ENCODE measurements around the gene SLC43A3.
A peak's percentile ranks its signal among the peaks of the same experiment; 100 is the strongest.

Gene SLC43A3

GRCh38 chr11:57426929-57427726 is at the start of gene SLC43A3:
TSS of gene SLC43A3 (minus strand) at chr11:57427121. CDS start at chr11:57426172, 949 bp downstream.
- peak; percentile 56 for DNase-seq (ENCODE audit: low spot score)

DNA sequence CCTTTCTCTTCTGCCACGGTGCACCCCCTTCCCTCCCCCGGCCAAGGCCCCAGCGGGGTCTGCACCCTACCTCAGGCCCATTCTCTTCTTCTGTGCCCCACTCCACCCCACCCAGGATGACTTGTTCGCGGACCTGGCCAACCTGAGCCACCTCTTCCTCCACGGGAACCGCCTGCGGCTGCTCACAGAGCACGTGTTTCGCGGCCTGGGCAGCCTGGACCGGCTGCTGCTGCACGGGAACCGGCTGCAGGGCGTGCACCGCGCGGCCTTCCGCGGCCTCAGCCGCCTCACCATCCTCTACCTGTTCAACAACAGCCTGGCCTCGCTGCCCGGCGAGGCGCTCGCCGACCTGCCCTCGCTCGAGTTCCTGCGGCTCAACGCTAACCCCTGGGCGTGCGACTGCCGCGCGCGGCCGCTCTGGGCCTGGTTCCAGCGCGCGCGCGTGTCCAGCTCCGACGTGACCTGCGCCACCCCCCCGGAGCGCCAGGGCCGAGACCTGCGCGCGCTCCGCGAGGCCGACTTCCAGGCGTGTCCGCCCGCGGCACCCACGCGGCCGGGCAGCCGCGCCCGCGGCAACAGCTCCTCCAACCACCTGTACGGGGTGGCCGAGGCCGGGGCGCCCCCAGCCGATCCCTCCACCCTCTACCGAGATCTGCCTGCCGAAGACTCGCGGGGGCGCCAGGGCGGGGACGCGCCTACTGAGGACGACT is 49.3 kb upstream of the SLC43A3 start:
- no peak for DNase-seq (ENCODE audit: low spot score)

DNA sequence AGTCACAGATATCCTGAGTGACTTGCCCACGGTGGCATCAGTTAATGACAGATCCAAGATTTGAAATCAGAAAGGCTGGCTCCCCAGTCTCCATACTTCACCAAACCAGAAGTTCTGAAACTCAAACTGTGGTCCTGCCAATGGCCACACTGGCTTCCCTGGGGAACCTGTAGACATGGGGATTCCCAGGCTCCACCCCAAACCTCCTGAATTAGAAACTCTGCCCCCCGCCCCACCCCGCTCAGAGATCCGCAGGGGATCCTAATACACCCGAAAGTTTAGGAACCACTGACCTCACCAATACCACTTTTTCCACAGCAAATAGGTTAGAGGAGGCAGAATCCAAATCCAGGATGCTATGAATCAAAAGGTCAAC is 48.7 kb upstream of the SLC43A3 start:
- no peak for DNase-seq (ENCODE audit: low spot score)

DNA sequence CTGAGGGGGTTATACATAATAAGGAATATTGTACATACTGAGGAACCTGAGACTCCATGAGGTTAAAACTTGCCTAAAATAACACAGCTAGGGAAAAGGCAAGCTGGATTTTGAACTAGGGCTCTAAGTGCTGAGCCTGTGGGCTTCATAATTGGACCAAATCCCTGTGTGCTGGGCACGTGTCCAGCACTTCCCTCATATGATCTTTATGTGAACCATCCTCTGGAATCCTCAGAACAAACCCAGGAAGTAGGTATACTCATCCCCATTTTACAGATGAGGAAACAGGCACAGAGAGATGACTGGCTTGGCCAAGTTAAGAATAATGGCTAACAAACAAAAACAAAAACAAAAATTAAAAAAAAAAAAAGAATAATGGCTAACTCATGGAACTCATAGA is 48.3 kb upstream of the SLC43A3 start:
- no peak for DNase-seq (ENCODE audit: low spot score)

GRCh38 chr11:57474803-57475115 is 47.8 kb upstream of the SLC43A3 start:
- no peak for DNase-seq (ENCODE audit: low spot score)

- DNase-seq (ENCODE audit: low spot score) = no peak
Measured at GRCh38 chr11:57474017-57474802, 47.3 kb upstream of the SLC43A3 start.

DNA sequence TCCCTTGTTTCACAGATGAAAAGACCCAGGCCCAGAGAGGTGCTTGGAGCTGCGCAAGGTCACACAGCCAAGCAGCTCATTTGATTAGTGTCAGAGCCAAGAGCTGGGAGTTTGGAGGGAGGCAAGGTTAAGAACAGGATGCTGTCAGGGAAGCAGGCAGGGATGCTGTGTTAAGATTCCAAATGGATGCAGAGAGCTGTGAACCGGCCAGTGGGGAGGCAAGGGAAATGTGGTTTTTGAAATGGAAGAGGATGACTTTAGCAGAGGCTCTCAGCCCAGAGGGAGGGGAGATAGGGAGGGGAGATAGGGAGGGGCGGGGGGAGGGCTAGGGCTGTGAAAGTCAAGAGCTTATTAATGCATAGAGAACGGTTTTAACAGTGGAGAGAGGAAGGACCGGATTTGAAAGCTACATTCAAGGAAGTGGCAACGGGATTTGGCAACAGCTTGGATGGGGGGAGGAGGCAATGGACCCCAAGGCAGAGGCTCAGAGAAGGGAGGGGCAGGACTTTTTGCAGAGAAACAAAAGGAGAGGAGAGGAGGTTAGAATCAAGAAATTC is 46.4 kb upstream of the SLC43A3 start:
- no peak for DNase-seq (ENCODE audit: low spot score)

GRCh38 chr11:57471496-57471895 is 44.6 kb upstream of the SLC43A3 start:
- no peak for DNase-seq (ENCODE audit: low spot score)

DNA sequence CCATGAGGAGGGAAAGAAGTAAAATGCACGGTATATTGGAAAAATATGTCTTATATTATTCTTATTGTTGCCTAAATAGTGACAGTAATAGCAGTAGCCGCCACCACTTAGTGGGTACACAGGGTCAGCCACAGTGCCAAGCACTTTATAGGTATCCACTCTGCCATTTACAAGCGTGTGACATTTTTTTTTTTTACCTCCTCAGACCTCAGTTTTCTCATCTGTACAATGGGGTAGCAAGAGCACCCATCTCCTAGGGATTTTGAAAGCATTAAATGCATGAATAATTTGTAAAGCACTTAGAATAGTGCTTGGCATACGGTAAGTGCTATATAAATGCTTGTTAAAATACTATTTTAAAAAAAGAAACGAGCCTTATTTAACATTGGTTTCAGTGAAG is 42.3 kb upstream of the SLC43A3 start:
- no peak for DNase-seq (ENCODE audit: low spot score)

GRCh38 chr11:57468276-57468675 is 41.4 kb upstream of the SLC43A3 start:
- DNase-seq (ENCODE audit: low spot score) = no peak

GRCh38 chr11:57467508-57468157 is 40.7 kb upstream of the SLC43A3 start:
- DNase-seq (ENCODE audit: low spot score) = no peak

DNA sequence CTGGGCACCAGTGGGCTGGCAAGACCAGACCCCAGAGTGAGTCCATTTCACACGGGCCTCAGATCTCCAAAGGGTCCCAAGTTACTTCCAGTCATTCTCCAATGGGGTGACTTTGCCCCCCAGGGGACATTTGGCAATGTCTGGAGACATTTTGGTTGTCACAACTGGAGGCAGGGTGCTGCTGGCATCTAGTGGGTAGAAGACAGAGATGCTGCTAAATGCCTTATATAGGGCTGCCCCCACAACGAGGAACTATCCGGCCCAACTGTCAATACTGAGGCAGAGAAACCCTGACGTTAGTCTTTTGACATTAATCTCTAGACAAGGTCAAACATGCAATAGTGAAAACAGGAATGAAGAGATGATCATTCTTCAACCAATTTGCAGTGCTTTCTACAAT is 39.8 kb upstream of the SLC43A3 start:
- no peak for DNase-seq (ENCODE audit: low spot score)

DNA sequence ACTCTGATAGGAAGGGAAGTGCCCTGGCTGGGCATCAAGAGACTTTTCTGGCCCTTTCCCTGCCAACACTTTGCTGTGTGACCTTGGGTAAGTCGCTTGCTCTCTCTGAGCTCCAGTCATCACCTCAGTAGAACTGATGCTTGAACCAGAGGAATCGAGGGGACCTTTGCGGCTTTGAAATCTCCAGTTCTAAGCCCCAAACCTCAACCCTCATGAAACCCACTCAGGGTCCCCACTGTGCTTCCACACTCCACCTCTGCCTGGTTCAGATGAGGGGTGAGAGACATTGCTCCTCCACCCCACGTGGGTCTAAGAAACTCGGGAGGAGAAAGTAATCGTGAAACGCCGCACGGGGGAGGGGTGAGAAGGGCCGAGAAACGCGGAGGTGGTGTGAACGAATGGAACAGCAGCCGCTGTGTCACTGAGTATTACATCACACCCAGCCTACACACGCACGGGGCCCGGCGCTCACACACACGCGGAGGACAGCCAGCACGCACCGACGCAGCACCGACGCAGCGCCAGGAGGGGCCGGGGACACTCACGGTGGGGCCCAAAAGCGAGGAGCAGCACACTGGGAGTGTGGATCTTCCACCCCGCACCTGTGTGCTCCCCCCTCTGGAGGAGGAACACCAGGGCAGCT is 37.7 kb upstream of the SLC43A3 start:
- DNase-seq (ENCODE audit: low spot score) = peak; percentile 68

DNA sequence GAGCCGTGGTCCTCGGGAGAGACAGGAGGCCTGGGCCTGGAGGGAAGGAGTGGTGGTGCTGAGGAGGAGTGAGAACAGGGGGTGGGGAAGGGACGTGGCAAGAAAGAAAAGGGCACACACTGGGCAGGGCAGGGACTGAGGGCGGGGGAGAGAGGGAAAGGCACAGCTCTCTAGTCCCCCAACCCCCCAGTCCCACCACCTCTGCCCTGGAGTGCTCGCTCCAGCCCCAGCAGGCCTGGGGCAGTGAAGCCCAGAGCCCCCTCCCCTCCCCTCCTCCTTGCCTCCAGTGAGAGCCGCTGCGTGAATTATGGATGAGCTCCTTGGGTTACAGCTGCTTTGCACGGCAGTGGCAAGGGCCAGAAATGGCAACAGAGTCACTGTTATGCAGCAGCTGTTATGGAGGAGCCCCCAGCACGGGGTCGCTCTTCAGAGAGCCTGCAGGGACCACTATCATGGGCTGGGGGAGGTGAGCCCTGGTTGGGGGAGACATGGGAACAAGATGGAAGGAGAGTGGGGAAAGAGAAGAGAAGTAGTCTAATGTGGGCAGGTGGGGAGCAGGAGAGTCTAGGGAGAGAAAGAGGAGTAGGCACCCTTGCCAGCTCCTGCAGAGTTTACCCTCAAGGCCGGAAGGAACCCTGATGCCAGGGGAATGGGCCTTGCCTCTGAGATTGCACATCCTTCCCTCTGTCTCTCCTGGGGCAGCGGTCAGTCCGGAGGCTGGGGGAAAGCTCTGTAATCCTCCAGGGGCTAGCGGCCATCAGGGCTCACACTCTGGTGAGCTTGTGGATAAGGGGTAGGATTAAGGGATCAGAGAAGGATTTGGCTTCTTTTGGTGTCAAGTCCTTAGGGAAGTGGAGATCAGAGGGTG is 37.0 kb upstream of the SLC43A3 start:
- no peak for DNase-seq (ENCODE audit: low spot score)

GRCh38 chr11:57462597-57462996 is 35.7 kb upstream of the SLC43A3 start:
- DNase-seq (ENCODE audit: low spot score) = no peak

- DNase-seq (ENCODE audit: low spot score) = no peak
Measured at GRCh38 chr11:57461841-57462489, 35.0 kb upstream of the SLC43A3 start.

DNA sequence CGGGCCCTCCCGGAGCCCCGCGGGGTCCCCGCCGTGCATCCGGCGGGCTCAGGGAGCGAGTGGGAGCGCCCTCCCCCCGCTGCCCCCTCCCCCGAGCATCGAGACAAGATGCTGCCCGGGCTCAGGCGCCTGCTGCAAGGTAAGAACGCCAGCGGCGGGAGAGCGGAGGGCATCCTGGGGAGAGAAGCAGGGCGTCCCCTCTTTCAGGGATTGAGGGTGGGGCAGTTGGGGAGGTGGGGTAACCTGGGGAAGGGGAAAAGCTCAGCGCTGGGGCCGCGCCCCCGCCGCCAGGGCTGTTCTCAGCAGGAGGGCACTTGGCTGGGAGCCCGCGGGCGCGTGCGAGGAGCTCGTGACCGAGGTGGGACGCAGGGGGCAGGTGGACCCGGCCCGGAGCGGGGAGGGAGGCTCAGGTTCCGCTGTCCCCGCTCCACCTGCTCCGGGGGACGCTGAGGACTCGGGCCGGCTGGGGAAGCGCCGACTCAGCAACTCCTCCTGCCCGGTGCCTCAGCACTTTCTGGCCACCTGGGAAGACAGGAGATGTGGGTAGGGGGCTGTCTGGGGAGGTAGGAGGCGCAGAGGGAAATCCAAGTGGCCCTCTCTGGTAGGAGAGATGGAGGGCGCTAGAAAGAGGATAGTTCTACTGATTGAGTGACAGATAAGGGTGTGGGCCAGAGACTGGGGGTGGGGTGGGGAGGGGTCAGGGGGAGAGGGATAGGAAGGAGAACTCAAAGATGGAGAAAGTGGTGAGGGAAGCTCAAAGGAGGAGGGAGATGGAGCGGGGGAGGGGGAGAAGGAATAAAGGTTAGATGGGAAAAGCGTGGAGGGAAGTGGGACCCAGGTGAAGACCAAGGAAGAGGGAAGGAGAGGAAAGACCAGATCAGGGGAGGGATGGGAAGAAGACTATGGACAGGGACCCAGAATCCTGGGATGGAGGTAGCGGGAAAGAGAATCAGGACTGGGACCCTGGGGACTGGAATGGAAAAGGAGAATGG is 34.1 kb upstream of the SLC43A3 start:
- DNase-seq (ENCODE audit: low spot score) = no peak

DNA sequence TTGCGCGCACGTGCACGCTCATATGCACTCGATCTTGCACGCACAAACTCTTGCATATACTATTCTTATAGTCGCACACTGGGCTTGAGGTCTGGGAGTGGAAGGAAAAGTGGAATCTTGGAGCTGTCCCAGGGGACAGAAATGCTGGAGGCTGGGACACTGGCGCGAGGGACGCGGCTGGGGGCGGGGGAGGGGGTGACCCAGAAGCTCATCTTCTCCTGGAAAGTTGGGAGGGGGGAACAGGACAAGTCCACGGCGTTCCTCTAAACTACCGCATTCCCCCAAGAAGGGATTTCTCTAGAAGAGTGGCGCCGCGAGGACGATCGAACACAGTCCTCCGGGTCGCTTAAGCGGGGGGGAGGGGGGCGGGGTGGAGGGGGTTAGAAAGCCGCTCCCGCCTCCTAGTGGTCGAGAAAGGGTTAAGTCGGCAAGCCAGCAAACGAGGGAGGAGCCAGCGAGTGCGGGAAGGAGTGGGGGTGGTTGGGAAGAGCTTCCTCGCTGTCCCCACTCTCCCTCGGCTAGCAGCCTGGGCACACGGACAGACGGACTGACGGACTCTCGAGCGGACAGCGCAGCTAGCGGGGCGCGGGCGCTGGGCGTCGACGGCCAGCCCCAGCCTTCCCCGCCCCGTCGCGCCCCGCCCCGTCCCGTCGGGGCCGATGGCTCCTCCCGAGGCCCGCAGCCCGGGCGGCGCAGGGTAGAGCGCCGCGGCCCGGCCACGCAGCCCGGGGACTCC is 33.3 kb upstream of the SLC43A3 start, which contains the start of gene RTN4RL2:
Gene RTN4RL2, plus strand, starts transcription at position 507 of the 736 bp plus-strand sequence. CDS start 338 bp downstream, outside the sequence.
- no peak for DNase-seq (ENCODE audit: low spot score)

Measured in Ammon's horn (tissue), 1 donor.